Activated CD8-positive, alpha-beta memory T cell treated with anti-CD3 and anti-CD28 coated beads for 4 hours (primary cell): ENCODE data around the gene HIPK2.
"Not testable (repeated sequence)": the region's sequence is repeated elsewhere in the genome, so short reads cannot be mapped to it uniquely, and the experiment has no call there.

Source experiments
- DNase-seq, 2 donors: peaks; one replicate each; pipeline ENCODE4 v3.0.0-alpha.2; 2020; ENCODE audit warnings: low read depth in 2 of 2

Gene HIPK2

DNA sequence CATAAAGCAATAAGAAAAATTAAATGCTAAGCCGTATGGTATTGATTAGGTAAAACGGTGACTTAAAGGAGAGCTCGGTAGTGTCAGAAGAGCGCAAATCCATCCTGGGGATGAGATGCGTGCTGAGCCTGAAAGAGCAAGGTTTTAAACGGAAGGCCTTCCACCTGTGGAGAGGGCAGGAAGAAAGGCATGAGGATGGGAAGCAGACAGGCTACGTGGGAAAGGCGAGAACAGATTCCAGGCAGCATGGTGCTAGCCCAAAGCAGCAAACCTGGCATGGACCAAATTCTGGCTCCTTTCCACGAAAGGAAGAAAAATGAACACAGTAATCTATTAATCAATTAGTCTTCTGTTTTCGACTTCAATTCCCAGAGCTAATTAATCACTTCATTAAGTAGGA, 103.5 kb downstream of the HIPK2 start:
- DNase-seq, result no peak

DNA sequence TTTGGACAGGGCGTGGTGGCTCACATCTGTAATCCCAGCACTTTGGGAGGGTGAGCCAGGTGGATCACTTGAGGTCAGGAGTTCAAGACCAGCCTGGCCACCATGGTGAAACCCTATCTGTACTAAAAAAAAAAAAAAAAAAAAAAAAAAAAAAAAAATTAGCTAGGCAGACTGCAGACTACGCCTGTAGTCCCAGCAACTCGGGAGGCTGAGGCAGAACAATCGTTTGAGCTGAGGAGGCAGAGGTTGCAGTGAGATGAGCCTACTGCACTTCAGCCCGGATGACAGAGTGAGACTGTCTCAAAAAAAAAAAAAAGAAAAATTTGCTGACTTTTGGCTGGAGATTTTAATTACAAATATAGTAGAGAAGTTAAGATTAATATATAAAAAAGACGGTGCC, 104.0 kb downstream of the HIPK2 start:
- DNase-seq, result no peak

DNA sequence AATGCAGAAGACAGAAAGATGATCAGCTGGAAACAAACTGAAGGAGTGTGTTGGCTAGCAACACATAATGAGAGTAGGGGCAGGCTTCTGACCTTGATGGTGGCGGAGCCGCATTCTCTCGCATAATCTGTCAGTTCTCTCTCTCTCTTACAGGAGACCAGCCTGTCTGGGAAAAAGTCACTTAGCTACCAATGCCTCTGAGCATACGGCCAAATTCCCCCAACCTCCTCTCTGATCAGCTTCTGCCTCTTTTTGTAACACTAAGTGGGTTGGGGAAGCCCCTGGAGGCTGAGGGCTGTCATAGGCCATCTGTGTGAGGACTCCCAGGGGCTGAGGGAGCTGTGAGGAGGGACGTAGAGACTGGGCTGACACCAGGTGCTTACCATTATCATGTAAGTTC, 104.6 kb downstream of the HIPK2 start:
- DNase-seq, result no peak

DNA sequence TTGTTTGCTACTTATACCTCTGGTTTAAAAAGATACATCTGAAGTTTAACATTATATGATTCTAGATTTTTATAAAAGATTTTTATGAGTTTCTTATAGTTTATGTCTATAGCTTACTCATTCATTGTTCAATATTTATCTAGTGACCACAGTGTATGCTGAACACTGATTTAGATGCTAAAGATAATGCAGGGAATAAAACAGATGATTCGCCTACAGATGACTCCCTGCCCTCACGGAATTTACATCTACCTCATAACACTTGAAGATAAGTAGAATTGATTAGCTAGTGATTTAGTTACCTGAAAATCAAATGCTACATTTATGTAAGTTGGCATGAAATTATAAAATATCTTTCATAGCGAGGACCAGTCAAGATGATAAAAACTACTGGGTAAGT, 105.8 kb downstream of the HIPK2 start:
- no peak for DNase-seq

DNA sequence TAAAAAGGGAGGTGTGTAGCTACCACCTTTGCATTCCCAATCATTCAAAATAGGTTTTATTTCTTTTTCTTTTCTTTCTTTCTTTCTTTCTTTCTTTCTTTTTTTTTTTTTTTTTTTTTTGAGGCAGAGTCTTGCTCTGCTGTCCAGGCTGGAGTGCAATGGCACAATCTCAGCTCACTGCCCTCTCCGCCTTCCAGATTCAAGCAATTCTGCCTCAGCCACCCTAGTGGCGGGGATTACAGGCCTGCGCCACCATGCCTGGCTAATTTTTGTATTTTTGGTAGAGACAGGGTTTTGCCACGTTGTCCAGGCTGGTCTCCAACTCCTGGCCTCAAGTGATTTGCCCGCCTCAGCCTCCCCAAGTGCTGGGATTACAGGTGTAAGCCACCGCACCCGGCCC, 107.1 kb downstream of the HIPK2 start:
- DNase-seq, result not testable (repeated sequence)

DNA sequence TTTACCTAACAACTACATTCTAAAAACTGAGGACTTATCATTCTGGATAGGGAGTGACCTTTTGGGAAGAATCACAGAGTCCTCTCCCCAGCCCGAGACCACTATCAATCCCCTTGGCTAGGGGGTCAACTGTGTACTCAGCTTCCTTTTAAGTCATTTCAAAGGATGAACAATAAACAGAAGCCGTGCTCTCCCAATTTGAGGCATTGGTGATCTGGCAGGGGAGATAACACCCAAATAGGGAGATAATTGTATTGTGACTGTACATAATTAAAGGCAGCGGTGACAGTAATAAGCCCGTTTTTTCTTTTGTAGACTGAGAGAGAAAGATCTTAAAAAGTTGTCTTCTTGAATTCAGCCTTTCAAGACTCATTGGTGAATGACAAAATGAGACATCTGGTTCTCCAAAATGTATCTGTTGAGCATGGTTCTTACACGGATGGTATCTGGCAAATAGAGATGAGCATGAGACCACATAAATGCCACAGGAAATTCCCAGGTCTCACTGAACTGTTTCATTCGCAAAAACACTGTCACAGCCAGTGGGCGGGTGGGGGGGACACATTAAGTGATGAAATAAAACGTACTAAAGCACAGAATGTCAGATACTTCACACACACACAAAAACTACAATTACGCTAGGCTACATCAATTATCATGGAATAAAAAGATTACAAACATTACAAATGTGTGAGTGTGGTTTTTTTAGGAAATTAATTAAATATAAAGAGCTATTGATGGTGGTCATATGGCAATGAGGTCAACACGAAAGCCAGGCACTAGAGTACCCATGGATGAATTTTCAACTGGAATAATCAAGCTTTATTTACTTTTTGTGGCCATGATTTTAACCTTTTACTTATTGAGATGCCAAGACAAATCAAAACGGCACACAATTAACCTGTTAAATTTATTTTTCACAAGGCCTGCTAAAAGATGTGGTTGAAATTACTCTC, 108.4 kb downstream of the HIPK2 start:
- DNase-seq, result no peak

DNA sequence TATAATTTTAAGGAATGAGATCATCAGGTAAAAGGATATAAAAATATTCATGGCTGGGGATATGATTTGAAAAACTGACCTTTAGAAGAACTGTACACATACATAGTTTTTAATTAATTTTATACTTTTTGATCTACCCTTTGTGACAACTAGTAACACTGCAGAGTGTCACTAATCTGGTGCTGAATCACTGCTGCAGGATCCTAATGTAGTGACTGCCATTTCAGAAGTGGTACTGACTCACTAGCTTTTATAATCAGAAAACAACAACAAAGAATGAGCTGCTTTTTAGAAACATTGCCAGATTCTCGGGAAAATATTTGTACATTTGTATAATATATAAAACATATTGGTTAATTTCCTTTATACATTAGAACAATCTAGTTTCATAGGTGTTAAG, 110.4 kb downstream of the HIPK2 start:
- DNase-seq, result no peak

DNA sequence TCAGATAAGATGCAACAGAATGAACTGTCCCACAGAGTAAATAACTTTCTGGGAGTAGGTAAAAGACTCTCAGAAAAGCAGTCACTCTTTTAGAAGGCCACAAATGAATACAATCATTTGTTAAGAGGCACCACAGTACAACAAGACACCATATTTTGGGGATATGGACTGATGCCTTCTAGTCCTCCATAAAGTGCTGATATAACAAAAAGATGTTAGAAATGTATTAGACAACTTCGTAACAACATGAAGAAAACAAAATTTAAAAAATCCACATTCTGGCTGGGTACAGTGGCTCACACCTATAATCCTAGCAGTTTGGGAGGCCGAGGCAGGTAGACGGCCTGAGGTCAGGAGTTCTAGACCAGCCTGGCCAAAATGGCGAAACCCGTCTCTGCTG, 111.3 kb downstream of the HIPK2 start:
- DNase-seq, result no peak

DNA sequence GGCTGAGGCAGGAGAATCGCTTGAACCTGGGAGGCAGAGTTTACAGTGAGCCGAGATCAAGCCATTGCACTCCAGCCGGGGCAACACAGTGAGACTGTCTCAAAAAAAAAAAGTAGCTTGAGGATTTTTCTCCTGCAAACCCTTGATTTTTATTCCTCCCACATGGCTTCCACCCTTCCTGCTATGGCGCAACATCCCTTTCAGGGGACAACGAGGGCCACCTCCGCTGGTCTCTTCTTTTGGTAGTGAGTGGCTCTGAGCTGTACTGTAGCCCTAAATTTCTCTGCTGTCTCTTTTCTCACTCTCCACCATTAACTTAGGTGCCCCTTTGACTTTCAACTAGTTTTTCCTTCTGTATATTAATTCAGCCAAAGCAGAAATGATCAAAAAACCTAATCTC, 113.4 kb downstream of the HIPK2 start:
- DNase-seq, result no peak

DNA sequence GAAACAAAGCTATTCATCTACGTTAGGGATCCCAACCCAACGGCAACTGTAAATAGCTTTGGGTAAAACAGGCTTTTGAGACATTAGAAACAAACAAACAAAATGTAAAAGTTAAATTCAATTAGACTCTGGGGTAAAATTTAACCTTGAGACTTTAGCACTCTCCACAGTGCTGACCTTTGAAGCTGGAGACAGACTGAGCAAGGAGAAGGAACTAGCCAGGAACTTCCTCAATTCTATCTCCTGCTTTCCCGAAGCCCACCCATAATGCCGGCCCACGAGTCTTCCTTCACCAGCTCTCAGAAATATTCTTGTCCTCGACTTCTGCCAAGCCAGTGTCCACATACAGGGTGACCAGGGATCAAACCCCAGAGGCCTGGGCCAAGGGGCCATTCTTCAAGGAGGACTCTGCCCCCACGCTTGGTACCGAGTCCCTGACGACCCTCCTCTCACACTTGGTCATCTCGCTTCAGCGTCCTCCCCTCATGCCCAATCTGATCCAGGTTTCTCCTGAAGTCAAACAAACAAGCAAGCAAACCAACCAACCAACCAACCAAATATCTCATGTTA, 114.1 kb downstream of the HIPK2 start:
- DNase-seq, result no peak

DNA sequence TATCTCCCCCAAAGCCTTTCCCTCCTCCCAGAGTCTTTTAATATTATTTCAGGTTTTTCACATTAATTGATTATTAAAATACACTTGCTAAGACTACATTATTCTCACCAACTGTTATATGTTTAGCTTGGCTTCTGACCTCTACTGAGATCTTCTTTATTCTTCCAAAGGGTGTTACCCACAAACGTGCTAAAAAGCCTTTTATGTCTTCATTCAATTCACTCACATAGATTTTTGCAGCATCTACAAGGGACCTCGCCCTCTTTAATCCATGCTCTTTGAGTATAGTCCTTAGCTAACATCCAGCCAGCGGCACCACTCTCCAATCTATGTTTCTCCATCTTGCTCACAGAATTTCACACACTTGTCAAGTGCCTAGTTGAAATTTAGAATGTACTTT, 115.9 kb downstream of the HIPK2 start:
- DNase-seq, result no peak

DNA sequence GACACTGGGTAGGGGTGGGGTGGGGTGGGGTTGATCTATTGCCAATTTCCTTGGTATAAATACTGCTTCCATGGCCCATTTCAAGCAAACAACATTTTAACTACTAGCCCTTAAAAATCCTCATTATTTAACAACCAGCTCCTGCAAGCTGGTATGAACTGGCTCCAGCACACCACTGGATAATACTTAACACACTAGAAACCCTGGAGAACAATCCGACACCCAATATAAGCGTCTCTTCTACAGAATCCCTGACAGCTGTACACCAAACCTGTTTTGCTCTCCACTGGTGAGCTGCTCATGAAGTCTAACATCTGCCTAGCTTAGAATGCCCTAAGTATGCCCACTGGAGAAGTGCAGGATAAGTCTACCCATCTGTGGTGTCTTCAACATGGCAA, 116.8 kb downstream of the HIPK2 start:
- DNase-seq, result no peak

DNA sequence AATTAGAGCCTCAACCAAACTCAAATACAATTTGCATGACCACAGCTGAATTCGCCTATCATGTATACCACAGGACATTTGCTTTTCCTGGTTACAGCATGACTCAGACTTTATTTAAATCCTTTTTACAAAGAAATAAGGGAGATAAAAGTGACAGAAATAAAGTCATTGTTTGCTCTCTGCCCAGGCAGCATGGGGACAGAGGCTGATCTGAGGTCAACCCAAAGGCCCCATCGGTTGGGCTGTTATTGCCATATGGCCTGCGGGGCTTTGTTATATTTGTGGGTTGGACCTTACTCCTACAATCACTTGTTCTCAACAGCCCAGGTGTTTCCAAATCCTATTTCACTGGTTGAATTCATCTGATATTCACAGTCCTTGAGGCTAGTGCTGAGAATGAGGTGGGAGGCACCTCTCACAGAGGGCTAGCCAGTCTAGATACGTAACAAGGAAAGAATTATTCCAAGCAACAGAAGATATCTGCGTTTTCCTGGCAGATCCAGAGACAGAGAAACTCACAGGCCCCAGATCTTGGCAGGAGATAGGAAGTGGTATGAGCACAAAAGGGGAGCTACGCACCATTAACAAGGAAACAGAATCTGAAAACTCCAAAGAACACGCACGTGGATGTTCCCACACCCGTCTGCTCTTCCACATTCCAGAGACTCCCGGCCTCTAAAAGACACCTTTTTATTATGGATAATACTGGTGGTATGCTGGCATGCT, 117.3 kb downstream of the HIPK2 start:
- no peak for DNase-seq

DNA sequence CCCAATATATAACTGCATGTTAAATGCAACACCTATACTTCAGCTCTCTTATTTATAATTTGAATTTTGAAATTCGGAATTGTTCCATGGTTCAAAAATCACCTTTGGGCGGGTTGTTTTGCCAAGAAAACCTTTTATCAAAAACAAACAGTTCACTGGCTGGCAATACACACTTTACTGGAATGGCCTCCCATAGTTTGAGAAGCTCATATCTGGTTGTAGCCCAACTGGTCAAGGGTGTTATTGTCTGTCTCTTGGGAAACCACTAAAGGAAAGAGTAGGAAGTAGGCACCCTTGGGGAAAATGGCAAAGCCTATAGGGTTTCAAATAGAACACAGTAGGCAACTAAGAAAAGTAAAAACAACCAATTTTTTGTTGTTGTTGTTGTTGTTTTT, 117.9 kb downstream of the HIPK2 start:
- DNase-seq, result no peak

DNA sequence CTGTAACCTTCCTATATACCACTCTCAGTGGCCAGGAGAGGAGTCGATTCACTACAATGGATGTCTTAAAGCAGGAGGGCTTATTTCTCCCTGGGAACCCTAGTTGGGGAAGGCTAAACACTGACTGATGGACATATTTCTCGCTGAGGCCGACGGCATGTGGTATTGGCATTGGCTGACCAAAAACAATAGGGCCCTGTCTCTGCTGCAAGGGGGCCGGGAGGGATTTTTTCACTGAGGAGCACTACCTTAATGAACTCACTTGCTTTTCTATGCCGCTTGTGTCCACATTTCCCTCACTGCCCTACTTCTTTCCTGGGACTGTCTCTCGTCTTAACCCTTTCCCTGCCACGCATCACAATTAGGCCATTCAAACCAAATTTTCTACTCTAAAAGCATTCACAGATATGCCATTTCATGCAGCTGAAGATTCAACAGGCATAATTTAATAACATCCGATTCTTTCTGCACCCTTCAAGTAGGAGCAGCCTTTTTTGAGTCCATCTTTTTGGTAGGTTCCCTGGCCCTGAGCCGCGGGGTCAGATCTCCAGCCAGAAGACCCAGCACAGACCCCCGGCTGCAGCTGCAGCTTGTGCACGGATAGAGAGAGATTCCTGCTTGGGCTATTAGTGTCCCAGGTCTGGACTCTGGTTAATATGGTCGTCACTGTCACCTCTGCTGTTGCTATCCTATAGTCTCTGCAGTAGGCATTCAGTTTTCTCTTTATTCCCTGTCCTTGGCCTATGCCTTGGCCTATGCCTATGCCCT, 118.7 kb downstream of the HIPK2 start:
- DNase-seq, result no peak

DNA sequence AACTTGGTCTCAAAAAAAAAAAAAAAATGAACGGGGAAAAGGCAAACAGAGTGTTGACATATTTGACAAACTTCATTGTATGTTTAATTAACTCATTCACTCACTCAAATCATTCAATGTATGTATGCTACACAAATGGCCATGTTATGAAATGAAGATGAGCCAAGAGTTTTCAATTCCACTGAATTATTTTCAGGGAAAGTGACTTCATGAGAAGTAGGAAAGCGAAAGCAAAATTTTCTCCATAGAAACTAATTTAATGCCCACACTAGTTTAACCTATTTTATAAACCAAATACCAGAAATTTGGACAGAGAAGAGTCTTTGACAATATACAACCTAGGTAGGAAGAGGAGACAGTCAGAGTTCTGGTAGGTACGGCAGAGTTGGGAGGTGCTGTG, 119.5 kb downstream of the HIPK2 start:
- no peak for DNase-seq

DNA sequence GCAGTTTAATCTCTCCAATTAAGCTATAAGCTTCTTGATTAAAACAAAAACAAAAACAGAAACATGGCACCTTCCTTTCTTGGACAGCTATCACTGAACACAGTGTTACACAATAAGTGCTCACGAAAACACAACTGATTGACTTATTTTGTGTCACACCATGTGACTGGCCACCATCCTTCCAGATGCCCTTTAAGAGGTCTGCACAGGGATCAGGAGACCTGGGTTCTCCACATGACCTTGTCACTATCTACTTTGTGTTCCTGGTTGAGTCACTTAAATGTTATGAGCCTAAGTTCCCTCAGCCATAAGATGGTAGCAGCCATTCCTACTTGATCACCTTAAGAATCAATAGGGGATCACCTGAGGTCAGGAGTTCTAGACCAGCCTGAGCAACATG, 120.1 kb downstream of the HIPK2 start:
- DNase-seq, result no peak

DNA sequence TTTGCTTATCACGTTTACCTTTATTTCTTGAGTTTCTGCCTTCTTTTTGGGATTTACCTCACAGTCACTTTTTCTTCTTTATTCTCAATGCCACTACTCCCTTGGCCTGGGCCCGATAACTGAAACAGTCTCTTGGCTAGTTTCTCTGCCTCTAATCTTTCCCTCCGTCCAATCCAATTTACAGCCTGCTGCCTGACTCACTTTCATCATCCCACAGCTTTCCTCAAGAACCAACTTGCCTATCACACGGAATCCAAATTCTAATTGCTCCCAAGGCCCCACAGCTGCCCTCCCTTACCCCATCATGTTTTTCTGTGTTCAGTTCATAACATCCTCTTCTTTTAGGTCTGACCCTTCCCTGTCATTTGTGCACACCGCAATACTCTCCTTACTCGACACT, 121.4 kb downstream of the HIPK2 start:
- no peak for DNase-seq

DNA sequence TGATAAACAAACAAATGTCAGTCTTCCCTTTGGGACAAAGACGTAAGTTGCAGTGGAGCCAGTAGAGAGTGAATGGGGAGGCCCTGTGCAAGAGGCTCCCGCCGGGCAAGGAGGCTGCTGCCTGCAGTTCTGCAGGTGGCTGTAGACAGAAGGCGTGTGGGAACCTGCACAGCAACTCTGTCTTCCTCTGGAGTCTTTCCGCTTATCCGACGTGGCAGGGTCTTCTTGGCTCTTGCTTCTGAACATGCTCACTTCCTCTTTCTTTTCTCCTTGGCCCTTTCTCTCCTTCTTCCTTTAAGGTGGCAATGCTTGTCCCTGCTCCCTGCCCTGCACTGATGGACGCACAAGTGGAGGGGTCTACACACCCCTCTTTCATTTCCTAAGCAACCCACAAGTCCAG, 122.5 kb downstream of the HIPK2 start:
- no peak for DNase-seq

DNA sequence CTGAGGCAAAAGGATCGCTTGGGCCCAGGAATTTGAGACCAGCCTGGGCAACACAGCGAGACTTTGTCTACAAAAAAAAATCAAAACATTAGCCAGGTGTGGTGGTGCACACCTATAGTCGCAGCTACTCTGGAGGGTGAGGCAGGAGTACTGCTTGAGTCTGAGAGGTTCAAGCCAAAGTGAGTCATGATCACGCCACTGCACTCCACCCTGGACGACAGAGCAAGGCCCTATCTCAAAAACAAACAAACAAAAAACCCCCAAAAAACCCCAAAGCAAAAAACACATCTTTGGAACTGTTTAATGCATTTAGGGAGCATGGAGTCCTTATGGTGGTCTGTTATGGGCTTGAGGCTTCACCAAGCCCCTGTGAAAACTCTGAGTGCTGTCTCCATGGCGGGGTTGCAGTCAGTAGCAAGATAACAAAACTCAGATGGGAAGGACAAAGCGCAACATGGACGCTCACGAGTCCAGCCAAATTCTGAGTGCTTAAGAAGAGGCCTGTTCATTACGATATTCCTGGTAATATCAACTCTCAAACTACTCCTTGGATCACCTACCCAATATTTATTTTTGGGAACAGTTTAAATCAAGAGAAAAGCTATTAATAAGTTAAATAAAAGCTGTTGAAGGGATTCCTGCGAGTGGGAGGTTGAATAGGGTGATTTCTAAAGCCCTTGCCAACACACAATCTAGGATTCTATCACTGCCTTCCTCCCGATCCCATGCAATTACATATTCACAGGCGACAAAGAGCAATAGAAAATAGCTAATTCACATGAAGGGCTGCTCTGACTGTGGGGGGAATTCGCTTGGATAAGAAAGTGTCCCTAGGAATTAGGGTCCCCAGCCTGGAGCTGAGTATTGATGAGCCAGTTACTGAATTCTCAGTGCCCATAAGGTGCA, 123.3 kb downstream of the HIPK2 start:
- no peak for DNase-seq

DNA sequence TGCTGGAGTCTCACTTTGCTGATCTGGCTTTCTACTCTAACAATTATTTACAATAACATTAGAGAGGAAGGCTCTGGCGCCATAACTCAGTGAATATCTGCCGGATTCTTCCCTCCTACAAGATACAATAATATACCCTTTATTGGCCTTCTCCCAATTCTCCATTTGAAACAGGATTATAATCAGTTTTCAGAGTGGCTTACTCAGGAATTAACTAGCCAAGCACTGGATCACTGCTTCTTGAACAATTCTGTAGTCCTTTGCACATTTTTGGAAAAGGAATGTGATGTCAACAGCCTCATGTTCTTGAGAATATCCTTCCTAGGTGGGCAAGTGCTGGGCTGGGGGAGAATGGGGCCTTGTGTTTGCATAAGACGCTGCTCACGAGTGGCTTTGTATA, 125.9 kb downstream of the HIPK2 start:
- no peak for DNase-seq
